Esophagus muscularis mucosa (tissue), 4 donors: ENCODE data around the gene DECR2. TPM values are rescaled to one million over a fixed set of nuclear protein-coding genes. Genes with fewer than 3 reads are reported as not detected.
A peak's percentile ranks its signal among the peaks of the same experiment; 100 is the strongest.

Experiments used
- DNase-seq: peaks from one replicate; pipeline ENCODE4 v3.0.0-alpha.2; 2017; ENCODE audit errors: extremely low spot score
- H3K27ac ChIP-seq, 4 donors: fragments of 200-600 bp; sonication (generic); replicated peaks in 1 of 4; 1 replicate in 3 of 4; 2 replicates in 1 of 4; pipeline ENCODE4 v1.5.1; 2016 to 2019; ENCODE audit warnings: mild to moderate bottlenecking in 1 of 4
- H3K27me3 ChIP-seq, 4 donors: fragments of 200-600 bp; sonication (generic); one replicate each; pipeline versions ENCODE4 v1.5.1 to v1.6.0; 2016 to 2019
- H3K36me3 ChIP-seq, 4 donors: fragments of 200-600 bp; sonication (generic); one replicate each; pipeline ENCODE4 v1.5.1; 2016 to 2019
- H3K4me1 ChIP-seq, 4 donors: fragments of 200-600 bp; sonication (generic); one replicate each; pipeline ENCODE4 v1.5.1; 2016 to 2019
- H3K4me3 ChIP-seq, 4 donors: fragments of 200-600 bp; sonication (generic); 1 replicate in 2 of 4; 2 replicates in 2 of 4; pipeline ENCODE4 v1.5.1; 2016 to 2019; ENCODE audit warnings: mild to moderate bottlenecking in 4 of 4, moderate library complexity in 1 of 4
- H3K9me3 ChIP-seq, 4 donors: fragments of 200-600 bp; sonication (generic); 1 replicate in 3 of 4; 2 replicates in 1 of 4; pipeline ENCODE4 v1.5.1; 2016 to 2019
- EP300 ChIP-seq: sonication (generic); formaldehyde crosslinking; IDR thresholded peaks from one replicate; pipeline ENCODE4 v1.6.1; 2017; ENCODE audit warnings: antibody characterized with exemption
- POLR2A ChIP-seq: fragments of 450-650 bp; IDR thresholded peaks from one replicate; pipeline ENCODE4 v1.6.1; 2017; ENCODE audit warnings: antibody characterized with exemption, moderate library complexity, mild to moderate bottlenecking, low read depth
- POLR2AphosphoS5 ChIP-seq, 2 donors: sonication (generic); formaldehyde crosslinking; IDR thresholded peaks; one replicate each; pipeline ENCODE4 v1.6.1; 2017; ENCODE audit warnings: antibody characterized with exemption in 2 of 2
- WGBS: methylation state at CpG from one replicate; pipeline ENCODE4 v1.1.5; 2018; 5-methylcytosine and 5-hydroxymethylcytosine counted together
- intact Hi-C: fragments of 100-400 bp; cut with DNase I; formaldehyde crosslinking; loops from one replicate; pipeline ENCODE4 v1.15.1; 2023
- total RNA-seq, 4 donors: library from RNA; depleted of rRNA; stranded (reverse); fragments of >200 nt; gene quantifications; one replicate each; pipeline versions ENCODE4 v1.1.0 to v1.2.1, GENCODE V29; 2016
- TF ChIP-seq, protein P1 (sequence below), 3 experiments: fragments of 200-600 bp in 2 of 3; fragments of 450-650 bp in 1 of 3; sonication (generic) in 2 of 3; IDR thresholded peaks; one replicate each; pipeline ENCODE4 v1.5.1; 2017 to 2019; ENCODE audit warnings: antibody characterized with exemption in 3 of 3, mild to moderate bottlenecking in 2 of 3, moderate library complexity in 1 of 3

DECR2 gene
- 10 to 100 TPM; 11.8 to 18.3 (median 17.4) TPM for total RNA-seq

- intact Hi-C loops, result loop anchor here (5.0 kb wide), 1 partner anchor 236 kb away; the partner anchor contains the start of gene METTL26
- Histone ChIP-seq H3K27ac (peak within 1 kb of the TSS; percentile 85 to 91 (median 90)), H3K27me3 (no peaks in the 10 kb centered on the region), H3K4me1 (peaks cover 17 to 50% (median 41%) of the 10 kb centered on the region in 4 donors), H3K4me3 (peak within 1 kb of the TSS; percentile 64 to 95 (median 85)), H3K36me3 (peaks cover 0 to 15% (median 8%) of the 10 kb centered on the region in 4 donors), H3K9me3 (no peaks in the 10 kb centered on the region)
- DNase-seq, result peak; percentile 99
- WGBS, result under 1% methylated on average over 62 of the region's 91 CpGs
- TF ChIP-seq EP300 (no peak), POLR2A (peak; percentile 72), POLR2AphosphoS5 (IDR thresholded peaks at IDR 0.05) (peak; percentile 91 to 95)
- TF ChIP-seq, protein P1, sequence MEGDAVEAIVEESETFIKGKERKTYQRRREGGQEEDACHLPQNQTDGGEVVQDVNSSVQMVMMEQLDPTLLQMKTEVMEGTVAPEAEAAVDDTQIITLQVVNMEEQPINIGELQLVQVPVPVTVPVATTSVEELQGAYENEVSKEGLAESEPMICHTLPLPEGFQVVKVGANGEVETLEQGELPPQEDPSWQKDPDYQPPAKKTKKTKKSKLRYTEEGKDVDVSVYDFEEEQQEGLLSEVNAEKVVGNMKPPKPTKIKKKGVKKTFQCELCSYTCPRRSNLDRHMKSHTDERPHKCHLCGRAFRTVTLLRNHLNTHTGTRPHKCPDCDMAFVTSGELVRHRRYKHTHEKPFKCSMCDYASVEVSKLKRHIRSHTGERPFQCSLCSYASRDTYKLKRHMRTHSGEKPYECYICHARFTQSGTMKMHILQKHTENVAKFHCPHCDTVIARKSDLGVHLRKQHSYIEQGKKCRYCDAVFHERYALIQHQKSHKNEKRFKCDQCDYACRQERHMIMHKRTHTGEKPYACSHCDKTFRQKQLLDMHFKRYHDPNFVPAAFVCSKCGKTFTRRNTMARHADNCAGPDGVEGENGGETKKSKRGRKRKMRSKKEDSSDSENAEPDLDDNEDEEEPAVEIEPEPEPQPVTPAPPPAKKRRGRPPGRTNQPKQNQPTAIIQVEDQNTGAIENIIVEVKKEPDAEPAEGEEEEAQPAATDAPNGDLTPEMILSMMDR (IDR thresholded peaks at IDR 0.05), result peak; percentile 55 to 62 (median 61)
Measured at GRCh38 chr16:401468-402348, at the start of gene DECR2. TSS of gene DECR2 (plus strand) at chr16:401885. CDS start at chr16:401964, 79 bp downstream.

- H3K27ac ChIP-seq, result peak within 1 kb of the TSS; percentile 71 to 86 (median 81)
Measured at GRCh38 chr16:352547-353403, 48.9 kb upstream of the DECR2 start, which contains the start of gene AXIN1. TSS of gene AXIN1 (minus strand) at chr16:352723. CDS start at chr16:347025, 5,698 bp downstream.

GRCh38 chr16:353404-354290, 48.0 kb upstream of the DECR2 start:
- WGBS, result 81% methylated on average over 17 of the region's 25 CpGs
- DNase-seq, result no peak
- Histone ChIP-seq H3K27ac (peak overlapping the region; percentile 71 to 86 (median 80)), H3K4me1 (peaks cover 8 to 28% (median 23%) of the 10 kb centered on the region in 4 donors), H3K36me3 (no peaks in the 10 kb centered on the region), H3K27me3 (no peaks in the 10 kb centered on the region), H3K4me3 (peak overlapping the region; percentile 78 to 94 (median 80)), H3K9me3 (no peaks in the 10 kb centered on the region)
- intact Hi-C loops, result loop anchor here (1.0 to 5.0 kb wide), 2 partner anchors 17 to 126 kb away; partner anchors contain the start of genes LUC7L and MRPL28
- TF ChIP-seq POLR2AphosphoS5 (IDR thresholded peaks at IDR 0.05) (no peak), EP300 (no peak), POLR2A (no peak)
- TF ChIP-seq, protein P1 (IDR thresholded peaks at IDR 0.05), result no peak

More at GRCh38 chr16:352547-353403, 48.9 kb upstream of the DECR2 start, which contains the start of gene AXIN1:
- 3% methylated on average over 55 of the region's 113 CpGs for WGBS
- H3K4me3 ChIP-seq, result peak within 1 kb of the TSS; percentile 78 to 94 (median 80)
- peak; percentile 100 for DNase-seq
- H3K27me3 ChIP-seq, result no peaks in the 10 kb centered on the region
- no peaks in the 10 kb centered on the region for H3K9me3 ChIP-seq
- intact Hi-C loops, result loop anchor here (1.0 to 5.0 kb wide), 2 partner anchors 18 to 125 kb away; partner anchors contain the start of genes LUC7L and MRPL28
- H3K4me1 ChIP-seq, result peaks cover 8 to 34% (median 27%) of the 10 kb centered on the region in 4 donors
- TF ChIP-seq EP300 (no peak), POLR2AphosphoS5 (IDR thresholded peaks at IDR 0.05) (peak; percentile 62 to 80), POLR2A (no peak)
- TF ChIP-seq, protein P1 (IDR thresholded peaks at IDR 0.05), result peak; percentile 46 to 79 (median 63)
- no peaks in the 10 kb centered on the region for H3K36me3 ChIP-seq
